ENCODE data around the gene ITIH3. TPM values are rescaled to one million over a fixed set of nuclear protein-coding genes. Genes with fewer than 3 reads are reported as not detected.

ITIH3 gene
- total RNA-seq, 1 donor from 2014 or later: not detected

- H3K4me3 Mint-ChIP-seq (ENCODE audit: unreplicated experiment): no peak overlapping the region
- TF ChIP-seq CTCF (IDR thresholded peaks at IDR 0.05; ENCODE audit: unreplicated experiment): no peak
- peaks cover 5% of the 10 kb centered on the region for H3K27me3 Mint-ChIP-seq (ENCODE audit: unreplicated experiment)
- DNase-seq (ENCODE audit: low spot score): no peak
- H3K36me3 Mint-ChIP-seq (ENCODE audit: low read depth, unreplicated experiment): no peaks in the 10 kb centered on the region
- no peak overlapping the region for H3K27ac Mint-ChIP-seq (ENCODE audit: unreplicated experiment)
- no peaks in the 10 kb centered on the region for H3K4me1 Mint-ChIP-seq (ENCODE audit: unreplicated experiment)
- H3K9me3 Mint-ChIP-seq (ENCODE audit: unreplicated experiment): no peaks in the 10 kb centered on the region
Measured at GRCh38 chr3:52805270-52806039, 10.9 kb downstream of the ITIH3 start.

- no peak overlapping the region for H3K27ac Mint-ChIP-seq (ENCODE audit: unreplicated experiment)
- no peaks in the 10 kb centered on the region for H3K9me3 Mint-ChIP-seq (ENCODE audit: unreplicated experiment)
- no peak for DNase-seq (ENCODE audit: low spot score)
- no peaks in the 10 kb centered on the region for H3K36me3 Mint-ChIP-seq (ENCODE audit: low read depth, unreplicated experiment)
- TF ChIP-seq CTCF (IDR thresholded peaks at IDR 0.05; ENCODE audit: unreplicated experiment): no peak
- no peak overlapping the region for H3K4me3 Mint-ChIP-seq (ENCODE audit: unreplicated experiment)
- H3K4me1 Mint-ChIP-seq (ENCODE audit: unreplicated experiment): no peaks in the 10 kb centered on the region
- H3K27me3 Mint-ChIP-seq (ENCODE audit: unreplicated experiment): peaks cover 5% of the 10 kb centered on the region
Measured at GRCh38 chr3:52809149-52809548, 14.6 kb downstream of the ITIH3 start.

GRCh38 chr3:52809662-52810377 is 15.2 kb downstream of the ITIH3 start:
- no peak overlapping the region for H3K4me3 Mint-ChIP-seq (ENCODE audit: unreplicated experiment)
- no peaks in the 10 kb centered on the region for H3K36me3 Mint-ChIP-seq (ENCODE audit: low read depth, unreplicated experiment)
- H3K27ac Mint-ChIP-seq (ENCODE audit: unreplicated experiment): no peak overlapping the region
- no peaks in the 10 kb centered on the region for H3K4me1 Mint-ChIP-seq (ENCODE audit: unreplicated experiment)
- DNase-seq (ENCODE audit: low spot score): no peak
- H3K27me3 Mint-ChIP-seq (ENCODE audit: unreplicated experiment): peaks cover 5% of the 10 kb centered on the region
- no peaks in the 10 kb centered on the region for H3K9me3 Mint-ChIP-seq (ENCODE audit: unreplicated experiment)
- TF ChIP-seq CTCF (IDR thresholded peaks at IDR 0.05; ENCODE audit: unreplicated experiment): no peak

GRCh38 chr3:52810923-52811322 is 16.3 kb downstream of the ITIH3 start:
- H3K4me3 Mint-ChIP-seq (ENCODE audit: unreplicated experiment): no peak overlapping the region
- no peak overlapping the region for H3K27ac Mint-ChIP-seq (ENCODE audit: unreplicated experiment)

More at GRCh38 chr3:52810923-52811322, 16.3 kb downstream of the ITIH3 start:
- no peak for DNase-seq (ENCODE audit: low spot score)
- peaks cover 3% of the 10 kb centered on the region for H3K27me3 Mint-ChIP-seq (ENCODE audit: unreplicated experiment)
- no peak for TF ChIP-seq CTCF (IDR thresholded peaks at IDR 0.05; ENCODE audit: unreplicated experiment)
- no peaks in the 10 kb centered on the region for H3K9me3 Mint-ChIP-seq (ENCODE audit: unreplicated experiment)
- H3K4me1 Mint-ChIP-seq (ENCODE audit: unreplicated experiment): no peaks in the 10 kb centered on the region
- H3K36me3 Mint-ChIP-seq (ENCODE audit: low read depth, unreplicated experiment): no peaks in the 10 kb centered on the region

Data from endothelial cell (in vitro differentiated cells).